Left colon (tissue), 2 donors: ENCODE data around the gene PAK1IP1. TPM values are rescaled to one million over a fixed set of nuclear protein-coding genes. Genes with fewer than 3 reads are reported as not detected.
"Not testable (repeated sequence)": the region's sequence is repeated elsewhere in the genome, so short reads cannot be mapped to it uniquely, and the experiment has no call there.

ENCODE experiments used
- ATAC-seq: fragments of 200-7000 bp; cut with Tn5 transposase; one replicate; pipeline ENCODE4 v1.9.1; 2020; ENCODE audit warnings: mild to moderate bottlenecking, moderate library complexity
- DNase-seq, 2 donors: peaks; one replicate each; pipeline ENCODE4 v3.0.0-alpha.2; 2020
- intact Hi-C, 2 donors: fragments of 100-400 bp; cut with DNase I in 1 of 2; cut with micrococcal nuclease in 1 of 2; formaldehyde crosslinking; loops; one replicate each; pipeline versions ENCODE4 v1.11.2 to v1.14.0; 2022; cut with DNase I, micrococcal nuclease
- total RNA-seq, 2 donors: library from RNA; stranded (reverse); fragmentation: NEBNext Ultra II Directional; extraction: Animal tissue kit (Norgen Biotek cat#: 25700); gene quantifications; one replicate each; pipeline ENCODE4 v1.2.1, GENCODE V29; 2021
- donor health status: DM: no; HTN: no; CAD: no.
- donor health status: DM: yes; HTN: yes; CAD: no.

The PAK1IP1 gene
- total RNA-seq, 2 donors from 2014 or later, result 7.5 to 9.4 TPM

GRCh38 chr6:10733151-10733715 lies 38.5 kb downstream of the PAK1IP1 start:
- DNase-seq, result no peak
- no peak for ATAC-seq
- intact Hi-C loops, result no loop called here

- intact Hi-C loops, result no loop called here
- DNase-seq (no peak), ATAC-seq (no peak)
These were observed 39.1 kb downstream of the PAK1IP1 start for GRCh38 chr6:10733863-10734262.

- ATAC-seq (no peak), DNase-seq (no peak)
- intact Hi-C loops, result no loop called here
These were observed 42.0 kb downstream of the PAK1IP1 start for GRCh38 chr6:10736731-10737130.

- no peak for DNase-seq
- no peak for ATAC-seq
- intact Hi-C loops, result no loop called here
These were observed 45.3 kb downstream of the PAK1IP1 start for GRCh38 chr6:10740061-10740460.

- DNase-seq, intact Hi-C loops, ATAC-seq: not testable (repeated sequence)
These were observed 46.9 kb downstream of the PAK1IP1 start for GRCh38 chr6:10741643-10742042.

- intact Hi-C loops, result no loop called here
These were observed 47.5 kb downstream of the PAK1IP1 start for GRCh38 chr6:10742251-10742650.

GRCh38 chr6:10743515-10743914 lies 48.7 kb downstream of the PAK1IP1 start:
- ATAC-seq (no peak), DNase-seq (no peak)
- intact Hi-C loops, result no loop called here

More at GRCh38 chr6:10742251-10742650, 47.5 kb downstream of the PAK1IP1 start:
- DNase-seq, result no peak
- ATAC-seq, result no peak

- intact Hi-C loops, result no loop called here
- DNase-seq, result no peak
- ATAC-seq, result no peak
These were observed 50.3 kb downstream of the PAK1IP1 start for GRCh38 chr6:10745116-10745515.

GRCh38 chr6:10746915-10747250 lies 52.1 kb downstream of the PAK1IP1 start:
- ATAC-seq, result no peak
- intact Hi-C loops, result no loop called here
- no peak for DNase-seq

GRCh38 chr6:10747251-10747972 lies 52.6 kb downstream of the PAK1IP1 start, which contains the start of gene TMEM14B:
Gene TMEM14B (plus strand): TSS chr6:10747805. CDS start chr6:10749246, 1,441 bp downstream.
- intact Hi-C loops, result no loop called here
- ATAC-seq (peak; percentile 98), DNase-seq (peak; percentile 99 to 100)

- ATAC-seq (no peak), DNase-seq (no peak)
- intact Hi-C loops, result no loop called here
These were observed 55.0 kb downstream of the PAK1IP1 start for GRCh38 chr6:10749734-10750133.

GRCh38 chr6:10750568-10750967 lies 55.8 kb downstream of the PAK1IP1 start:
- intact Hi-C loops, ATAC-seq, DNase-seq: not testable (repeated sequence)

- ATAC-seq, intact Hi-C loops, DNase-seq: not testable (repeated sequence)
These were observed 57.0 kb downstream of the PAK1IP1 start for GRCh38 chr6:10751757-10752156.

GRCh38 chr6:10756085-10756484 lies 61.3 kb downstream of the PAK1IP1 start:
- no peak for DNase-seq
- ATAC-seq, result no peak
- intact Hi-C loops, result no loop called here

Other genes starting within 250 kb of the PAK1IP1 start
- gene GCNT2, start 173.6 kb upstream of the PAK1IP1 start, total RNA-seq, result 10 to 100 TPM; 12.2 to 20.3 TPM
- gene C6orf52, start 356 bp upstream of the PAK1IP1 start, total RNA-seq, result 1 to 10 TPM in 1 of 2 donors, not detected in 1; 1.8 TPM
- 10 to 100 TPM; 77.2 to 98.0 TPM for gene TMEM14C, start 28.1 kb downstream of the PAK1IP1 start, total RNA-seq
- gene TMEM14B, start 52.8 kb downstream of the PAK1IP1 start, total RNA-seq, result 10 to 100 TPM; 61.1 to 62.6 TPM
- under 1 TPM in 1 of 2 donors, not detected in 1; 0.06 TPM for gene MAK, start 143.6 kb downstream of the PAK1IP1 start, total RNA-seq
- gene GCM2, start 187.1 kb downstream of the PAK1IP1 start, total RNA-seq, result not detected
- under 1 TPM in 1 of 2 donors, not detected in 1; 0.18 TPM for gene SYCP2L, start 192.1 kb downstream of the PAK1IP1 start, total RNA-seq